HG03196 (cell line): ENCODE measurements around the gene DDAH1.
"Not testable (repeated sequence)": the region's sequence is repeated elsewhere in the genome, so short reads cannot be mapped to it uniquely, and the experiment has no call there.

Source experiments
- ATAC-seq: cut with Tn5 transposase; IDR thresholded peaks from one replicate; pipeline ENCODE4 v1.9.1; 2021; ENCODE audit not compliant: unreplicated experiment

Gene DDAH1

DNA sequence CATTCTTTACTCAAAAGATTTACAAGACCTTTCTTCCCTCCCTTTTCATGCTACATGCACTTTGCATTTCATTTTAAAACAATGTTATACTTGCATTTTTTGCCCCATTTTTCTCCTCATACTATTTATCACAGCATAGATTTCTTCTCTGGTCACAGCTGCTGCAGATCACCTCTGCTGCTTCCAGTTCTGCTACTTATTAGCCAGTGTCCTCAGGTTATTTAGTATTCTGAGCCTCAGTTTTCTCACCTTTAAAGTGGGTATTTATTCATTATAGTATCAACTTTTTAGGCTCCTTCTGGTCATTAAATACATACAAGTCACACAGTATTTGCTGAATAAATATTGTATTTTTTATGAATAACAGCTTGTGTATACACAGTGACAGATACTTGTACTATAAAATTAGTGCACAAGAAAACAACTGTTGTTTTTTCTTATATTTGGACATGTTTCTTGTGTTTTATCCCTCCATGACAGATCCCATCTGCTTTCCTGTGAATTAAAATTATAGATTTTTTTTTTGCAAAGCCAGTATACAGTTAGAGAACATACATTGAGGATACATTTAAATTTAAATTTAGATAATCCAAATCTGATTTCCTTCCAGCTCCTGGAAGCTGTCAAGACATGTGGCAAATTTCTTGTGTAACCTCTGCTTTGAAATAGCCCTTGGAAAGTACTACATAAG, 103.2 kb downstream of the DDAH1 start:
- no peak for ATAC-seq

DNA sequence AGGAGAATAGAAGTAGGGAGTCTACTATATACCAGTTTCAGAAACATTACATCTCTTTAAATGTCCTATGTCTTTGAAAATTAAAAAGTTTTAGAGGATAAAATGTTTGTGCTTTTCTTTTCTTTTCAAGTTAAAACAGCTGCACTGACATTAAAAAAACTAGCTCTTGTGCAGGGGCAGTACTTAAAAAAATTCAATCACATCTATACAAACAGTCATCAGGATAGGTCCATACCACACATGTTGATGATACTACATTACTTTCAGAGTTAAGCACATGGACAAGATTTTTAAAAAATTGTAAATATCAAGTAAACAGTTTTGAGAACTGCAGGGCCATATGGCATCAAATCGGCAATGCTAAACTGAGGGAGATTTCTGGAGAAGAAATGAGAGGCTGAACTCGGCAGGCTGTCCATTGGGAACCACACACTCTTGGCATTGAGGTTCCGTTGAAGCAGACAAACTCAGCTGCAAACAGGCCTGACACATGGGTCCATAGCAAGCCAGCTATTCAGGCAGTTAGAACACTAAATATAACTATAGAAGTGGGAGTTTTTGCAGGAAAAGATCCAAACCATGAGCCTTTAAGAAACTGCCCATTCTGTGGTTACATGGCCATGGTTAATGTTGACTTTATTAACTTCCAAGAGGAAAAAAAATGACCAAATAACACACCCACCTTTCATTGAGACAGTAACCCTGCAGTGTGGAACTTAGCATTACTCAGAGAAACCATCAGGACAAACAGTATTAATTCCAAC, 104.0 kb downstream of the DDAH1 start:
- ATAC-seq: no peak

DNA sequence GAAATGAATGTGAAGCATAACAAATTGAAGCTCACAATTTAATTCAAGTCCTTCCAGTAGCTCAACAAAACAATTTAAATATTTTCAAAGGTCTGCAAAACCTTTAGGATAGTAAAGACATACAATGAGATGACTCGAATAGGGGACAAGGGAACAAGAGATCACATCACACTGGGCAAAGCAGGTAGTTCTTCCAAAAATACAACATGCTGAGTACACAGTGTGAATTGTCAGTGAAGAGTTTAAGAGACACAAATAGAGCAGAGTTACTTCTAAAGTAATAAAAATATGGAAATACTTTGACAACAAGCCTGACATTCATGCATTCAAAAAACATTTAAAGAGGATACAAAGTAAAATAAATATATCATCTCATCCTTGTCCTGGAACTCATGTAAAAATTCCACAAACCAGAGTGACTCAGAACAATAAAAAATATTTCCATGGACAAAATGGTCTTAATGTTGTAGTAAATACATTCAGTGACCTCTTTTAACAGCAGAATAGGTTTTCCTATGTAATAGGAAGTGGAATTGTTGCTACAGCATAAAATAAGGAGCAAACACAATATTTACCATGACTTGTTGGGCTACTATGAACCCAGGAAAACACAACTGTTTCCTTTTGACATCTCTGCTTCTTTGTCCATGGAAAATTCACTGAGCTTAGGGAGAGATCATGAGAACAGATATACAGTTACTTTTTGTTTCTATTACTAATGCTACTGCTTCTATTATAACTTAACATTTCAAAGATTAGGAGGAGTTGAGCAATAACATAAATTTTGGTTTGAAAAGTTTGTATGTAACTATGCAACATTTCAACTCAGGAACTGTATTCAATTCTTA, 104.9 kb downstream of the DDAH1 start:
- no peak for ATAC-seq

DNA sequence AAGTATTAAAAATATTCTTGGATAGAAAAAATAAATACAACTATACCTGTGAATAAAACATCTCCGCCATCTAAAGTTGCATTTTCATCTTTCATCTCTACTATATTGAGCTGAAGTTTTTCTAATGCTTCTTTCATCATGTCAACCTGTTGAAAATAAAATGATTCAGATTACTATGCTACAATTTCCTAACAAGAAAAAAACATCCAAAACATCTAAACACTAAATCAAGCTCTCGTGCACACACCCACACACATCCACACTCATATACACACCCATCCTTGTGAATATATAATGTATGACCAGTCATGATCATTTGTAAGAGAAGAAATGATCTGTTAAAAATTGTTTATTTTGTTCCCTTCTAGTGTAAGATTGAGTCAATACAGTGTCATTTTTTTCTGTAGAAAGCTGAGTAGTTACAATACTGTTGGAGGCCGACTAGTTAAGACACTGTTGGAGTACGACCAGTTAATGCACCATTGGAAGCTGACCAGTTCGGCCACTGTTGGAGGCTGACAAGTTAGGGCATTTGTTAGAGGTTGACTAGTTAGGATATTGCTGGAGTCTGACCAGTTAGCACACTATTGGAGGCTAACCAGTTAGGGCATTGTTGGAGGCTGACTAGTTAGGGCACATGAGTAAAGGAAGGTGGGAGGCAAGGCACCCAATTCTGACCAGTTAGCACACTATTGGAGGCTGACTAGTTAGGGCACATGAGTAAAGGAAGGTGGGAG, 106.1 kb downstream of the DDAH1 start:
- no peak for ATAC-seq

DNA sequence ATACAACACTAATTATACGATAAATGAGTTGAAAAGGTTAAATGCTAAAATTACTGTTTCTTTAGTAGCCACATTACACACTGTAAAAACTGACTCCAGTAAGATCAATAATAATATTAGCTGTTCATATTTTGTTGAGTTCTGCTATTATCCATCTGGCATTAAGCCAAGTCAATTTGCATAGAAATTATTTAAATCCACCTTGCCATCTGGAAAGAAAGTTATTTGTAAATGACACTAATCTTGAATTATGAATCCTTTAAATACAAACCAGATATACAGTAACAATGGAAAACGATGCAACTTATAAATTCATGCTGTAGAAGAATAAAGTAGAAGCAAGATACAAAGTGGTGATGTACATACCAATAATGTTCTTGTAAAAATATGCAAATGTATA, 107.1 kb downstream of the DDAH1 start:
- no peak for ATAC-seq

DNA sequence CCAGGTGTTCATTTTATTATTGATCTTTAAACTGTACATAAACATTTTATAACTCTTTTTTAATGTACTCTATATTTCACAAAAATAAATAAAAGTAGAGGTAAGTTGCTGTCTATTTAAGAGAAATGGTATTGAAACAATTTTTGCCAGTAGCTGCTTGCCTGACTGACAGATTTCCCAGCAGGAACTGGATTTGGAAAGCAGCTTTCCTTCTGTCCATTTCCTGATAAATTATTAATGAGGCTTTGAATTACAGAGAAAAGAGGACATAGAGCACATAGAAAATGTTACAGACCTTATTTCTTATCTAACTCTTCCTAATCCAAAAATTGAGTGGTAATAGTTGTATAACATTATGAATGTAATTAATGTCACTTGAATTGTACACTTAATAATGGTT, 108.8 kb downstream of the DDAH1 start:
- ATAC-seq: no peak

DNA sequence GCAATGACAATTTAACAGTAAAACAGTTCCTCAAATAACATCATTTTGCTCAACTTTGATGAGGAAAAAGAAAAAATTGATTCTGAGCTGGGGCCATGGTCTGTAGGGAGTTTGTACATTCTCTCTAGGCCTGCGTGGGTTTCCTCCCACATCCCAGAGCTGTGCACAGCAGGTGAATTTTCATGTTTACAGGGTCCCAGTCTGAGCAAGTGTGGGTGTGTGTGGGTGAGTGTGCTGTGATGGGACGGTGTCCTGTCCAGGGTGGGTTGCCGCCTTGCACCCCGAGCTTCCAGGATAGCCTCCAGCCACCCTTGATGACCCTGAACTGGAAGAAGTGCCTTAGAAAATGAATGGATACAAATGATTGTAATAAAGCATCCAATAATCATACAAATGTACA, 112.9 kb downstream of the DDAH1 start:
- no peak for ATAC-seq

DNA sequence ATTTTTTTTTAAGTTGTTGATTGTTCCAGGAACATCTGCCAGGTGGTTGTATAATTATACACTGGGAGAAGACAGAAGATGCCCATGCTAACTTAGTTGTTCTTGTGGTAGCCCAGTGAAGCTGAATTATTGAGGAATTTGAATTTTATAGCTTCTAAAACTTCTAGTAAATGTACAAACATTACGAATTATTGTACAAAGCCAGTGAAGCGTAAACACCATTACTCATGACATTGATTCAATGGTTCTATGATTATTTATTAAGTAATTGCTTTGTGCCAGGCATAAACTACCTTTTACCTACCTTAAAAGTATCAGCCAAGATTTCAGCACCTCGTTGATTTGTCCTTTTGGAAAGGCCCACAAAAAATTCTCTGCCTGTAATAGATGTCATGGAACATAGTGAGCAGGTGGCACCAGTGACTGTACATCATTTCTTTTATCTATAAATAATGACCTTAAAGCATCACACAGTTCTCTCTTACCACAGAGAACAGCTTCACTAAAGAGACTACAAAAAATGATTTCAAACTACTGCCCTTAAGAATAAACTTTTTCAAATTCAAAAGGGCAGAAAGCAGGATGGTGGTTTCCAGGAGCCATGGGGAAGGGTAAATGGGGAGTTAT, 113.6 kb downstream of the DDAH1 start:
- ATAC-seq: no peak

- no peak for ATAC-seq
Measured at GRCh38 chr1:85349224-85349623, 115.7 kb downstream of the DDAH1 start.

DNA sequence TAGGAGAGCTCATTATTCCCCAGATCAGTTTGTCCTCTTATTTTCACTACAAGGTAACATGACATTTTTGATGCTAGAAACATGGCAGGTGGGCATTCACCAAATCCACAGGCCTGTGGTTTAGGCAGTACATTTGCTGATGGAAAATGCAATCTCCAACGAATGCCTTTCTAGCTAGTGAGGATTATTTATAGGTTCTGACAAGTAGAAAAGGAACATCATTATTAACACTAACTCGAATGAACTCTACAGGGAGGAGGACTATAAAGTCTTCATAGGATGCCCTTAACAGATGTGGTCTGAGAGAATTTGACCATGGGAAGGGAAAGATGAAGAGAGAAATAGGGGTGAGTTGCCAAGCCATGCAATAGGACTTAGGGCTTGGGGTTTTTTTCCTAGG, 117.1 kb downstream of the DDAH1 start:
- ATAC-seq: no peak

DNA sequence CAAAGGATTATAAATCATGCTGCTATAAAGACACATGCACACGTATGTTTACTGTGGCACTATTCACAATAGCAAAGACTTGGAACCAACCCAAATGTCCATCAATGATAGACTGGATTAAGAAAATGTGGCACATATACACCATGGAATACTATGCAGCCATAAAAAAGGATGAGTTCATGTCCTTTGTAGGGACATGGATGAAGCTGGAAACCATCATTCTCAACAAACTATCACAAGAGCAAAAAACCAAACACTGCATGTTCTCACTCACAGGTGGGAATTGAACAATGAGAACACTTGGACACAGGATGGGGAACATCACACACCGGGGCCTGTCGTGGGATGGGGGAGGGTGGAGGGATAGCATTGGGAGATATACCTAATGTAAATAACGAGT, 117.7 kb downstream of the DDAH1 start:
- not testable (repeated sequence) for ATAC-seq

DNA sequence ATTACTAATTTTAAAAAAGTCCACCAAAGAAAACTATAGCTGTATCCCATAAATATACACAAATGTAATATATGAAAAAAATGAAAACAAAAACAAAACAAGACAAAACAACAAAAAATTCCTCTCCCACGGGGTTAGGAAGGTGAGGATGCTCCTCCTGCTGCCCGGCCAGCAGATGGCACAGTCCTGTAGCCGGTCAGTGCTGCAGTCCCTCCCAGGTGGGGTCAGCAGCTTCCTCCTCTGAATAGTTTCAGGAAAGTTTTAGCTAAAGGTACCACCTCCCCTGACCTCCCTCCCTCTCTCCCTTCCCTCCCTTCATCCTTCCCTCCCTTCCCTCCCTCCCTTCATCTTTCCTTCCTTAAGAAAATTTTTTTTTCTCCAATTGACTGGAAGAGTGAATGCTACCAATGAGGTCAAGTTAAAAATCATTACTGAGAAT, 120.7 kb downstream of the DDAH1 start:
- no peak for ATAC-seq

- no peak for ATAC-seq
Measured at GRCh38 chr1:85343612-85344255, 121.2 kb downstream of the DDAH1 start.

GRCh38 chr1:85343213-85343611, 121.7 kb downstream of the DDAH1 start:
- no peak for ATAC-seq

DNA sequence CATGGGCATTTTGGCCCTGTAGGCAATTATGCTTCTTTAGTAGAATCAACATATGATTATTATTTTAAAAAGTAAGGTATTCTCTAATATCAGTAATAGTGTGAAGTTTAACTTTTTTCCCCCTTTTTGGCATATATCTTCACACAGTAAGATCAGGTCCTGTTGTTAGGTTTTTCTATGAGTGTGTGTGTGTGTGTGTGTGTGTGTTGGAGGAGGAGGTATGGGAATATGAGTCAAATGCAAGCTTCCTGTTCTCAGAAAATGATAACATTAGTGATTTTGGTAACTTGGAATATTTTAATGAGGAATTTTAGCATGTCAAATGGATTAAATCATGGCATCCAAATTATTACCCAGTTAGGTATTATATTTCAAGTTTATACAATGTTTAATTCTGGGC, 122.8 kb downstream of the DDAH1 start:
- ATAC-seq: no peak

- ATAC-seq: no peak
Measured at GRCh38 chr1:85340427-85340826, 124.5 kb downstream of the DDAH1 start.

DNA sequence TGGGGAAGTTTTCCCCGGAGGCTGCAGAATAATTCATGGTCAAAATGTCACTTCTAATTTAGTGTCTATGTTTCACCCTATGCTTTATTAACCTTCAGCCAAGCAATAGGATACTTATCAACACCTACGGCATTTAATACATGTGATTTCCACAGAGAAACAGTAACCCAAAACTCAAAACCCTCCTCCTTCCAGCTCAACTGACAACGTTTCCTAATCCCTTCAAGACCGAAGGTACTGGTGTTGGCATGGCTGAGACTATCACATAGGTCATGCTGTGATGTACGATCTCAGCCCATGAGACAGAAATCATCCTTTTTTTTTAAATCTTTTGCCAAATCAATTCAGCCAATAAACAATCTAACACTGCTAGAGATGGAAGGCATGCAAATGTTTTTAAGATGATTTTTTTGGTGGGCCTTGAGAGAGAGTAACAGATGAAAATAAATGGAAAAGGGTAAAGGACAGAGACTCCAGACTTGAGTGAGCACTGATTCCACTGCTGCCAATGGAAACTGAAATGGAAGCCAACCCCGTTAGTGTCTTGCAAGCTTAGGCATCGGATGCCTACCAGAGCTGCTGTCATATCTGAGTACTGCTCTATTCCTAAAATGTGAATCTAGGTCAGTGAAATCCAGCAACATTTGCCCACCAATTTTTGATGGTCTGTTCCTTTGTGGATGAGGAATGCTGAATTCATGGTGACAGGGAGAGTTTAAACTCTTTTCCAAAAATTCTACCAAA, 125.1 kb downstream of the DDAH1 start:
- ATAC-seq: no peak

GRCh38 chr1:85339089-85339488, 125.9 kb downstream of the DDAH1 start:
- no peak for ATAC-seq

DNA sequence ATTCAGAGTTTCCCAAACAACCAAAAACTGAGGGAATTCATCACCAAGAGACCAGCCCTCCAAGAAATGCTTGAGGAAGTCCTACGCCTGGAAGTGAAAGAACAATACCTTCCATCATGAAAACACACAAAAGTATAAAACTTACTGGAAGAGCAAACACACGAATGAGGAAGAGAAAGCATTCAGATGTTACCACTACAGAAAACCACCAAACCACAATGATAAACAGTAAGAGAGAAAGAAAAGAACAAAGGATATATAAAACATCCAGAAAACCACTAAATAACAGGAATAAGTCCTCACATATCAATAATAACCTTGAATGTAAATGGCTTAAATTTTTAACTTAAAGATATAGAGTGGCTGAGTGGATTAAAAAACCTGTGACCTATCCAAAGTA, 130.0 kb downstream of the DDAH1 start:
- no peak for ATAC-seq
